ENCODE data around the gene MORN5. TPM values are rescaled to one million over a fixed set of nuclear protein-coding genes. Genes with fewer than 3 reads are reported as not detected.
"Not testable (repeated sequence)": the region's sequence is repeated elsewhere in the genome, so short reads cannot be mapped to it uniquely, and the experiment has no call there.

Gene MORN5
- total RNA-seq, 2 donors from 2014 or later = not detected

GRCh38 chr9:122113574-122113973, 46.1 kb upstream of the MORN5 start:
- no peaks in the 10 kb centered on the region for H3K36me3 ChIP-seq
- ATAC-seq (ENCODE audit: insufficient number of reproducible peaks, low FRiP score, low read depth) = no peak
- no peak overlapping the region for H3K4me3 ChIP-seq
- no peak for DNase-seq (ENCODE audit: low spot score)
- TF ChIP-seq CTCF (IDR thresholded peaks at IDR 0.05) = no peak
- no peaks in the 10 kb centered on the region for H3K27me3 ChIP-seq (replicated peaks; ENCODE audit: insufficient read depth)
- H3K9me3 ChIP-seq = no peaks in the 10 kb centered on the region
- H3K4me1 ChIP-seq (ENCODE audit: control insufficient read depth in 1 of 2, low read depth in 2 of 2) = no peaks in the 10 kb centered on the region
- no peak overlapping the region for H3K27ac ChIP-seq

GRCh38 chr9:122115176-122116035, 44.3 kb upstream of the MORN5 start:
- TF ChIP-seq CTCF (IDR thresholded peaks at IDR 0.05) = no peak
- no peaks in the 10 kb centered on the region for H3K4me1 ChIP-seq (ENCODE audit: control insufficient read depth in 1 of 2, low read depth in 2 of 2)
- no peak for DNase-seq (ENCODE audit: low spot score)

DNA sequence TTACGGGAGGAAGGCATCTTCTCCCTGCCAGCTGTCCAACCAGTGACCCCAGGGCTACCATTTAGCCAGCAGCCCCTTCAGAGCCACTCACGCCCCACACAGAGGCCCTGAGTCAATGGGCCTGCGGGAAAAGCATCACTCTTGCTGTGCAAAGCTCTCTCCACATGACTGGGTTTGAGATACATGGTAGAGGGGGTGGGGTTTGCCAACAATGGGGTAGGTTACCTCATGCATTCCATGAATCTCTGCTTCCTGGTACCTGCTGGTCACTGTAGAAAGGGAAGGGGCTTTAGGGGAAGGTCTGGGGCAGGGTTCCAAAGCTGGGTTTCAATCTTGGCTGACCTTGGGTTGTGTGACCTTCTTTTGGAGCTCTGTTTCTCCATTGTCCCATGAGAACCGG, 43.7 kb upstream of the MORN5 start:
- Histone ChIP-seq H3K4me3 (no peak overlapping the region), H3K4me1 (ENCODE audit: control insufficient read depth in 1 of 2, low read depth in 2 of 2) (no peaks in the 10 kb centered on the region), H3K27me3 (replicated peaks; ENCODE audit: insufficient read depth) (no peaks in the 10 kb centered on the region), H3K36me3 (no peaks in the 10 kb centered on the region), H3K27ac (no peak overlapping the region), H3K9me3 (no peaks in the 10 kb centered on the region)
- no peak for TF ChIP-seq CTCF (IDR thresholded peaks at IDR 0.05)
- ATAC-seq (ENCODE audit: insufficient number of reproducible peaks, low FRiP score, low read depth) (no peak), DNase-seq (ENCODE audit: low spot score) (no peak)

More at GRCh38 chr9:122115176-122116035, 44.3 kb upstream of the MORN5 start:
- Histone ChIP-seq H3K9me3 (no peaks in the 10 kb centered on the region), H3K27ac (no peak overlapping the region), H3K4me3 (no peak overlapping the region), H3K27me3 (replicated peaks; ENCODE audit: insufficient read depth) (no peaks in the 10 kb centered on the region), H3K36me3 (no peaks in the 10 kb centered on the region)
- ATAC-seq (ENCODE audit: insufficient number of reproducible peaks, low FRiP score, low read depth) = no peak

- no peaks in the 10 kb centered on the region for H3K27me3 ChIP-seq (replicated peaks; ENCODE audit: insufficient read depth)
- no peak for DNase-seq (ENCODE audit: low spot score)
Measured at GRCh38 chr9:122116448-122117173, 43.1 kb upstream of the MORN5 start.

DNA sequence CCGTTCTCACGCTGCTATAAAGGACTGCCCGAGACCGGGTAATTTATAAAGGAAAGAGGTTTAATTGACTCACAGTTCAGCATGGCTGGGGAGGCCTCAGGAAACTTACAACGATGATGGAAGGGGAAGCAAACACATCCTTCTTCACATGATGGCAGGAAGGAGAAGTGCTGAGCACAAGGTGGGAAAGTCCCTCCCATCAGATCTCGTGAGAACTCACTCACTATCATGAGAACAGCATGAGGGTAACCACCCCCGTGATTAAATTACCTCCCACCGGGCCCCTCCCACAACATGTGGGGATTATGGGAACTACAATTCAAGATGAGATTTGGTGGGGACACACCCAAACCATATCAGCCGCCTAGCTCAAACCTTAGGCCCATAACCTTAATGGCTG, 42.5 kb upstream of the MORN5 start:
- not testable (repeated sequence) for DNase-seq (ENCODE audit: low spot score); H3K36me3 ChIP-seq; H3K27me3 ChIP-seq (replicated peaks; ENCODE audit: insufficient read depth); H3K4me3 ChIP-seq; H3K4me1 ChIP-seq (ENCODE audit: control insufficient read depth in 1 of 2, low read depth in 2 of 2); H3K9me3 ChIP-seq; ATAC-seq (ENCODE audit: insufficient number of reproducible peaks, low FRiP score, low read depth); H3K27ac ChIP-seq

More at GRCh38 chr9:122116448-122117173, 43.1 kb upstream of the MORN5 start:
- ATAC-seq (ENCODE audit: insufficient number of reproducible peaks, low FRiP score, low read depth) = no peak
- Histone ChIP-seq H3K4me3 (no peak overlapping the region), H3K27ac (no peak overlapping the region), H3K4me1 (ENCODE audit: control insufficient read depth in 1 of 2, low read depth in 2 of 2) (no peaks in the 10 kb centered on the region), H3K36me3 (no peaks in the 10 kb centered on the region), H3K9me3 (no peaks in the 10 kb centered on the region)
- no peak for TF ChIP-seq CTCF (IDR thresholded peaks at IDR 0.05)

All from thoracic aorta (tissue), 2 donors.